Measurements from ENCODE around the gene MPL.

MPL gene

GRCh38 chr1:43386676-43387075, 49.1 kb downstream of the MPL start:
- H3K4me1 ChIP-seq: no peaks in the 10 kb centered on the region
- TF ChIP-seq, protein P1, sequence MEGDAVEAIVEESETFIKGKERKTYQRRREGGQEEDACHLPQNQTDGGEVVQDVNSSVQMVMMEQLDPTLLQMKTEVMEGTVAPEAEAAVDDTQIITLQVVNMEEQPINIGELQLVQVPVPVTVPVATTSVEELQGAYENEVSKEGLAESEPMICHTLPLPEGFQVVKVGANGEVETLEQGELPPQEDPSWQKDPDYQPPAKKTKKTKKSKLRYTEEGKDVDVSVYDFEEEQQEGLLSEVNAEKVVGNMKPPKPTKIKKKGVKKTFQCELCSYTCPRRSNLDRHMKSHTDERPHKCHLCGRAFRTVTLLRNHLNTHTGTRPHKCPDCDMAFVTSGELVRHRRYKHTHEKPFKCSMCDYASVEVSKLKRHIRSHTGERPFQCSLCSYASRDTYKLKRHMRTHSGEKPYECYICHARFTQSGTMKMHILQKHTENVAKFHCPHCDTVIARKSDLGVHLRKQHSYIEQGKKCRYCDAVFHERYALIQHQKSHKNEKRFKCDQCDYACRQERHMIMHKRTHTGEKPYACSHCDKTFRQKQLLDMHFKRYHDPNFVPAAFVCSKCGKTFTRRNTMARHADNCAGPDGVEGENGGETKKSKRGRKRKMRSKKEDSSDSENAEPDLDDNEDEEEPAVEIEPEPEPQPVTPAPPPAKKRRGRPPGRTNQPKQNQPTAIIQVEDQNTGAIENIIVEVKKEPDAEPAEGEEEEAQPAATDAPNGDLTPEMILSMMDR (IDR thresholded peaks at IDR 0.05; ENCODE audit: low read depth, low read length): no peak
- no peak for DNase-seq
- H3K9me3 ChIP-seq: no peaks in the 10 kb centered on the region
- peaks cover 4% of the 10 kb centered on the region for H3K36me3 ChIP-seq
- no peaks in the 10 kb centered on the region for H3K27me3 ChIP-seq
- H3K4me3 ChIP-seq (ENCODE audit: low read depth, low read length): no peak overlapping the region

DNA sequence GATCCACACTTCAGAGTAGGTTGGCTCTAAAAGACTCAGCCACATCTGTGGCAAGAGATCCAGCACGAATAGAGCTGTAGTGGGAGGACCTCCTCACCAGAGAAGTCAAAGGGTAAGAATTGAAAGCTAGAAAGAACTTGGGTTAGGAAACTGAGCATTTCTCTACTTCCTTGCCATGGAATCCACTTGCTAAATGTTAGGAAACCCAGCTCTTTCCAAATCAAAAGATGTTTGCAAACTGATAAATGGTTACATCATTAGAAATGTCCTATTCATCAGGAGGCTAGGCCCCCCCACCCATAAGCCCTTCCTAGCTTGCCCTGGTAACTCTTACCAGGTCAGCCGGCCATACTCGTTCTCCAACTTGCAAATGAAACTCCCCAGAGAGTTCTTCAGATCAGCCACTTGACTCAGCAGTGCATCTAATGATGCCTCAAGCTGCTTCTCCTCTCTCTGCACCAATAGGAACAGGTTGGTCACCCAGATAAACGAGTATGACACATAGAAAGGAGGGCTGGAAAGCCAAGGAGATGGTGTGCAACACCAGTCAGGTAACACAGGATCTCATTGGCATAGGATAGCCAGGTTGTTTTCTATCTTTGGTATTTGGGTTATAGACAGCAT, 50.5 kb downstream of the MPL start:
- H3K9me3 ChIP-seq: no peaks in the 10 kb centered on the region
- H3K4me3 ChIP-seq (ENCODE audit: low read depth, low read length): no peak overlapping the region
- H3K4me1 ChIP-seq: no peaks in the 10 kb centered on the region
- no peak for DNase-seq
- TF ChIP-seq, protein P1 (IDR thresholded peaks at IDR 0.05; ENCODE audit: low read depth, low read length): no peak
- H3K36me3 ChIP-seq: peaks cover 4% of the 10 kb centered on the region
- H3K27me3 ChIP-seq: no peaks in the 10 kb centered on the region

- Histone ChIP-seq H3K4me3 (ENCODE audit: low read depth, low read length) (peak overlapping the region; percentile 85), H3K4me1 (no peaks in the 10 kb centered on the region), H3K27me3 (no peaks in the 10 kb centered on the region), H3K36me3 (peaks cover 4% of the 10 kb centered on the region), H3K9me3 (no peaks in the 10 kb centered on the region)
- DNase-seq: no peak
- TF ChIP-seq, protein P1 (IDR thresholded peaks at IDR 0.05; ENCODE audit: low read depth, low read length): no peak
Measured at GRCh38 chr1:43388613-43389012, 51.0 kb downstream of the MPL start.

- Histone ChIP-seq H3K4me3 (ENCODE audit: low read depth, low read length) (peak within 1 kb of the TSS; percentile 85), H3K36me3 (peaks cover 4% of the 10 kb centered on the region), H3K27me3 (no peaks in the 10 kb centered on the region), H3K4me1 (no peaks in the 10 kb centered on the region), H3K9me3 (no peaks in the 10 kb centered on the region)
- peak; percentile 84 for DNase-seq
- TF ChIP-seq, protein P1 (IDR thresholded peaks at IDR 0.05; ENCODE audit: low read depth, low read length): no peak
Measured at GRCh38 chr1:43389326-43390313, 52.0 kb downstream of the MPL start, which contains the start of the genes MED8 and SZT2. Gene MED8 (minus strand): TSS chr1:43389800. CDS start chr1:43389764, 36 bp downstream. Gene SZT2 (plus strand): TSS chr1:43389899. CDS start chr1:43389969, 70 bp downstream.

GRCh38 chr1:43392702-43393101, 55.1 kb downstream of the MPL start:
- H3K9me3 ChIP-seq: no peaks in the 10 kb centered on the region
- no peaks in the 10 kb centered on the region for H3K27me3 ChIP-seq
- no peak for DNase-seq
- H3K4me3 ChIP-seq (ENCODE audit: low read depth, low read length): no peak overlapping the region
- H3K36me3 ChIP-seq: no peaks in the 10 kb centered on the region
- TF ChIP-seq, protein P1 (IDR thresholded peaks at IDR 0.05; ENCODE audit: low read depth, low read length): no peak
- no peaks in the 10 kb centered on the region for H3K4me1 ChIP-seq

Data from BE2C (cell line).